ENCODE measurements around the gene ZNF654.
"Not testable (repeated sequence)": the region's sequence is repeated elsewhere in the genome, so short reads cannot be mapped to it uniquely, and the experiment has no call there.

DNA sequence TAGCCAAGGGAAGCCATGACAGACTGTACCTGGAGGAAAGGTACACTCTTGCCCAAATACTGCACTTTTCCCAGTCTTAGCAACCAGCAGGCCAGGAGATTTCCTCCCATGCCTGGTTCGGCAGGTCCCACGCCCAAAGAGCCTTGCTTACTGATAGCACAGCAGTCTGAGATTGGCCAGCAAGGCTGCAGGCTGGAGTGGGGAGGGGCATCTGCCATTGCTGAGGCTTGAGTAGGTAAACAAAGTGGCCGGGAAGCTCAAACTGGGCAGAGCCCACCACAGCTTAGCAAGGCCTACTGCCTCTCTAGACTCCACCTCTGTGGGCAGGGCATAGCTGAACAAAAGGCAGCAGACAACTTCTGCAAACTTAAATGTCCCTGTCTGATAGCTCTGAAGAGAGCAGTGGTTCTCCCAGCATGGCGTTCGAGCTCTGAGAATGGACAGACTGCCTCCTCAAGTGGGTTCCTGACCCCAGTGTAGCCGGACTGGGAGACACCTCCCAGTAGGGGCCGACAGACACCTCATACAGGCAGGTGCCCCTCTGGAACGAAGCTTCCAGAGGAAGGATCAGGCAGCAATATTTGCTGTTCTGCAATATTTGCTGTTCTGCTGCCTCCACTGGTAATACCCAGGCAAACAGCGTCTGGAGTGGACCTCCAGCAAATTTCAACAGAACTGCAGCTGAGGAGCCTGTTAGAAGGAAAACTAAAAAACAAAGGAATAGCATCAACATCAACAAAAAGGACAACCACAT is 123.3 kb downstream of the ZNF654 start:
- not testable (repeated sequence) for TF ChIP-seq EGR1 (IDR thresholded peaks at IDR 0.05; ENCODE audit: borderline replicate concordance in 1 of 2, low read depth in 2 of 2, low read length in 2 of 2); CTCF (IDR thresholded peaks at IDR 0.05 in 2 of 3, conservative IDR thresholded peaks at IDR 0.05 in 1 of 3; ENCODE audit: control insufficient read depth in 2 of 3, extremely low read depth in 1 of 3, insufficient read depth in 1 of 3, low read depth in 3 of 3, low read length in 3 of 3); BCLAF1 (IDR thresholded peaks at IDR 0.05); ZNF274 (IDR thresholded peaks at IDR 0.05; ENCODE audit: insufficient read depth, insufficient read length)
